Gastrocnemius medialis (tissue), 4 donors: ENCODE measurements around the gene PBOV1. TPM values are rescaled to one million over a fixed set of nuclear protein-coding genes. Genes with fewer than 3 reads are reported as not detected.

ENCODE experiments used
- ATAC-seq, 2 donors: fragments of 150-250 bp; one replicate each; pipeline ENCODE4 v1.9.1; 2016
- DNase-seq, 2 donors: peaks; one replicate each; pipeline ENCODE4 v3.0.0-alpha.2; 2019
- H3K27ac ChIP-seq, 4 donors: fragments of 200-600 bp; sonication (generic); 1 replicate in 1 of 4; 2 replicates in 3 of 4; pipeline ENCODE4 v1.5.1; 2016 to 2018; ENCODE audit warnings: mild to moderate bottlenecking in 2 of 4, moderate library complexity in 1 of 4
- H3K27me3 ChIP-seq, 3 donors: fragments of 200-600 bp; sonication (generic) in 2 of 3; 1 replicate in 1 of 3; 2 replicates in 2 of 3; pipeline versions ENCODE4 v1.5.1 to v1.6.0; 2016 to 2019; ENCODE audit warnings: mild to moderate bottlenecking in 1 of 3, moderate library complexity in 1 of 3
- H3K36me3 ChIP-seq, 2 donors: fragments of 200-600 bp; sonication (generic) in 1 of 2; one replicate each; pipeline ENCODE4 v1.5.1; 2017 to 2018
- H3K4me1 ChIP-seq, 2 donors: fragments of 200-600 bp; sonication (generic) in 1 of 2; one replicate each; pipeline ENCODE4 v1.5.1; 2016 to 2017; ENCODE audit warnings: mild to moderate bottlenecking in 2 of 2
- H3K4me3 ChIP-seq, 4 donors: fragments of 200-600 bp; sonication (generic) in 3 of 4; 1 replicate in 1 of 4; 2 replicates in 3 of 4; pipeline ENCODE4 v1.5.1; 2016 to 2019; ENCODE audit warnings: mild to moderate bottlenecking in 2 of 4
- H3K9me3 ChIP-seq, 3 donors: fragments of 200-600 bp; sonication (generic) in 2 of 3; 1 replicate in 1 of 3; 2 replicates in 2 of 3; pipeline ENCODE4 v1.5.1; 2016 to 2019
- CTCF ChIP-seq, 5 experiments: fragments of 450-650 bp in 3 of 5; fragments of 200-600 bp in 2 of 5; sonication (generic) in 2 of 5; IDR thresholded peaks in 4 of 5; conservative IDR thresholded peaks in 1 of 5; 1 replicate in 4 of 5; 2 replicates in 1 of 5; pipeline ENCODE4 v1.5.1; 2016 to 2019; ENCODE audit warnings: antibody characterized with exemption in 5 of 5, mild to moderate bottlenecking in 3 of 5, moderate library complexity in 3 of 5
- POLR2A ChIP-seq, 2 donors: fragments of 450-650 bp; IDR thresholded peaks; one replicate each; pipeline ENCODE4 v1.6.1; 2017; ENCODE audit warnings: antibody characterized with exemption in 2 of 2, mild to moderate bottlenecking in 2 of 2, moderate library complexity in 2 of 2
- in situ Hi-C, 4 donors: fragments of 200-750 bp; cut with MboI; loops; one replicate each; pipeline versions ENCODE4 v1.15.0 to v1.8.0; 2017; ENCODE audit warnings: low sequenced_read_pairs in 4 of 4
- intact Hi-C: fragments of 100-400 bp; cut with DNase I; formaldehyde crosslinking; loops from one replicate; pipeline ENCODE4 v1.15.1; 2023; ENCODE audit warnings: low total_unique reads
- total RNA-seq, 4 donors: library from RNA; depleted of rRNA; stranded (reverse); fragments of >200 nt; gene quantifications; one replicate each; pipeline versions ENCODE4 v1.1.0 to v1.2.3, GENCODE V29; 2016

PBOV1 gene
- total RNA-seq, 4 donors from 2014 or later, result not detected

GRCh38 chr6:138229663-138230179 is 11.4 kb upstream of the PBOV1 start:
- intact Hi-C loops, result no loop called here
- no peaks in the 10 kb centered on the region for H3K4me1 ChIP-seq
- TF ChIP-seq CTCF (IDR thresholded peaks at IDR 0.05 in 4 of 5, conservative IDR thresholded peaks at IDR 0.05 in 1 of 5), result no peak
- no peak for TF ChIP-seq POLR2A (IDR thresholded peaks at IDR 0.05)
- in situ Hi-C loops, result no loop called here
- no peaks in the 10 kb centered on the region for H3K36me3 ChIP-seq
- no peaks in the 10 kb centered on the region for H3K9me3 ChIP-seq
- DNase-seq (no peak), ATAC-seq (no peak)
- H3K4me3 ChIP-seq, result no peak overlapping the region
- no peak overlapping the region for H3K27ac ChIP-seq
- no peaks in the 10 kb centered on the region for H3K27me3 ChIP-seq

GRCh38 chr6:138229072-138229471 is 10.8 kb upstream of the PBOV1 start:
- TF ChIP-seq POLR2A (IDR thresholded peaks at IDR 0.05) (no peak), CTCF (IDR thresholded peaks at IDR 0.05 in 4 of 5, conservative IDR thresholded peaks at IDR 0.05 in 1 of 5) (no peak)
- ATAC-seq (no peak), DNase-seq (no peak)
- intact Hi-C loops (no loop called here), in situ Hi-C loops (no loop called here)
- H3K27ac ChIP-seq, result no peak overlapping the region
- H3K36me3 ChIP-seq, result no peaks in the 10 kb centered on the region
- no peaks in the 10 kb centered on the region for H3K27me3 ChIP-seq
- H3K9me3 ChIP-seq, result no peaks in the 10 kb centered on the region
- H3K4me1 ChIP-seq, result no peaks in the 10 kb centered on the region
- H3K4me3 ChIP-seq, result no peak overlapping the region

GRCh38 chr6:138227316-138227781 is 9.1 kb upstream of the PBOV1 start:
- H3K27me3 ChIP-seq, result no peaks in the 10 kb centered on the region
- in situ Hi-C loops, result no loop called here
- no peak for ATAC-seq
- H3K4me3 ChIP-seq, result no peak overlapping the region
- intact Hi-C loops, result no loop called here
- no peaks in the 10 kb centered on the region for H3K36me3 ChIP-seq
- no peaks in the 10 kb centered on the region for H3K9me3 ChIP-seq
- H3K4me1 ChIP-seq, result no peaks in the 10 kb centered on the region
- TF ChIP-seq CTCF (IDR thresholded peaks at IDR 0.05 in 4 of 5, conservative IDR thresholded peaks at IDR 0.05 in 1 of 5) (no peak), POLR2A (IDR thresholded peaks at IDR 0.05) (no peak)
- no peak for DNase-seq
- H3K27ac ChIP-seq, result no peak overlapping the region

- TF ChIP-seq CTCF (IDR thresholded peaks at IDR 0.05 in 4 of 5, conservative IDR thresholded peaks at IDR 0.05 in 1 of 5), result no peak
- TF ChIP-seq POLR2A (IDR thresholded peaks at IDR 0.05), result no peak
- intact Hi-C loops (no loop called here), in situ Hi-C loops (no loop called here)
These were observed 8.5 kb upstream of the PBOV1 start for GRCh38 chr6:138226700-138227315.

More at GRCh38 chr6:138226700-138227315, 8.5 kb upstream of the PBOV1 start:
- Histone ChIP-seq H3K27me3 (no peaks in the 10 kb centered on the region), H3K9me3 (no peaks in the 10 kb centered on the region), H3K4me1 (no peaks in the 10 kb centered on the region), H3K4me3 (no peak overlapping the region), H3K27ac (no peak overlapping the region), H3K36me3 (no peaks in the 10 kb centered on the region)
- ATAC-seq (no peak), DNase-seq (no peak)
